Liver (tissue), 3 donors: Measurements from ENCODE around the gene CCDC158.

ENCODE experiments used
- CTCF ChIP-seq: fragments of 150-350 bp; IDR thresholded peaks from 2 replicates; pipeline ENCODE4 v1.5.1; 2017; ENCODE audit warnings: improper control_type of control experiment, low read depth, low read length; ENCODE audit not compliant: missing input control
- FOXA2 ChIP-seq: IDR thresholded peaks from 2 replicates; pipeline ENCODE4 v1.6.1; 2016; ENCODE audit warnings: antibody characterized with exemption
- JUND ChIP-seq, 2 donors: IDR thresholded peaks; 2 replicates each; pipeline ENCODE4 v1.6.1; 2016; ENCODE audit warnings: antibody characterized with exemption in 2 of 2
- TF ChIP-seq, protein P1 (sequence below): IDR thresholded peaks from 2 replicates; pipeline ENCODE4 v1.6.1; 2016; ENCODE audit warnings: antibody characterized with exemption
- donor health status: healthy.
- donor health status: healthy.

GRCh38 chr4:76301068-76301774, 119.7 kb downstream of the CCDC158 start:
- TF ChIP-seq CTCF (no peak), FOXA2 (no peak), JUND (IDR thresholded peaks at IDR 0.05) (peak; percentile 62 to 97)
- TF ChIP-seq, protein P1, sequence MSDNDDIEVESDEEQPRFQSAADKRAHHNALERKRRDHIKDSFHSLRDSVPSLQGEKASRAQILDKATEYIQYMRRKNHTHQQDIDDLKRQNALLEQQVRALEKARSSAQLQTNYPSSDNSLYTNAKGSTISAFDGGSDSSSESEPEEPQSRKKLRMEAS = peak; percentile 37
